T-helper 2 cell treated with Interferon-gamma antibody and Interleukin-4, amounts not matched to agents 100 ng/mL and 5 ng/mL, for 36 hours (primary cell): ENCODE measurements around the gene MYH10. TPM values are rescaled to one million over a fixed set of nuclear protein-coding genes. Genes with fewer than 3 reads are reported as not detected.
"Not testable (repeated sequence)": the region's sequence is repeated elsewhere in the genome, so short reads cannot be mapped to it uniquely, and the experiment has no call there.

Experiments
- intact Hi-C: fragments of 100-400 bp; cut with micrococcal nuclease; formaldehyde crosslinking; loops from one replicate; pipeline ENCODE4 v1.15.1; 2023
- total RNA-seq: library from RNA; stranded (reverse); gene quantifications from 2 replicates; pipeline ENCODE4 v1.2.3, GENCODE V29; 2022

The MYH10 gene
- total RNA-seq, result 8.5 and 10.0 TPM in 2 replicates

DNA sequence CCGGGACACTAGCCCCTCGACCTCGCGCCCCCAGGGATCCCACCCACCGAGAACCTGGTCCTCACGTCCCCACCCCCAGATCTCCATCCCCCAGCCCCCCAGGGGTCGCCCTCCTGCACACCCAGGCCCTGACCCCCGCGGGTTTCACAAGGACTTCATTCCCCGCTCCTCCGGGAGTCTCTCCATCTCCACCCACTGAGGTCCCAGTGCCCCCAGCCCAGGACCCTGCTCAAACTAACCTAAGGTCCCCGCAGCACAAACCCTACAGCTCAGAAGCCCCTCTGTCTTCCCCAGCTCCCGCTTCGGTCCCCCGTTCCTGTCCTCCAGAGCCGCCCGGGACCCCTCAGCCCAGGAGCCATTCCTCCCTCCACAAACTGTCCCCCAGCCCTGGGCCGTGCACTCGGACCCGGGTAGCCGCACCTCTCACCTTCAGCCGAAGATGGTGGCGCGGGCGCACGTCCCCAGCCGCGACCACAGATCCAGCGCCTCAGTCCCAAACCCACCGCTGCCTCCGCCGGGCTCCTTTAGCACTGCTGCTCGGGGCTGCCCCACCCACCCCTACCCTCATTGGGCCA is at the start of gene MYH10:
MYH10 (minus strand) TSS at position 499 of the 575 bp plus-strand sequence. CDS start 7,479 bp downstream, outside the sequence.
- intact Hi-C loops, result loop anchor here (2.0 to 5.0 kb wide), 2 partner anchors 116 to 267 kb away; no protein-coding TSS in a partner anchor

DNA sequence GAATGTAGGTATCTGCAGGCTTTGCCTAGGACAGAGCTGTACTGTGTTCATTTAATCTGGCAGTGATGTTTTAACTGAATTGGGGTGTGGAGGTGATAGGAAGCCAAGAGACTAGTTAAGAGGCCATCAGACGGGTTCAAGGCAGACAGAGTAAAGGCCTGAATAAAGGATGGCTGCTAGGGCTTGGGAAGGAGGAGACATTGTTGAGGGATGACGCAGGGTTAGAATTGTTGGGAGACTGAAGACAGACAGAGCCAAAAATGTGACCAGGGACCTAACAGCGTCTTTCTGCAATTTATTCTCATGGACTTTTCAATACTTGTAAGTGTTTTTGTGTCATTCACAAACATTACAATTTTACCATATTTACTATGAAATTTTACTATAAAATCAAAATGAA is 48.6 kb upstream of the MYH10 start:
- intact Hi-C loops, result no loop called here

DNA sequence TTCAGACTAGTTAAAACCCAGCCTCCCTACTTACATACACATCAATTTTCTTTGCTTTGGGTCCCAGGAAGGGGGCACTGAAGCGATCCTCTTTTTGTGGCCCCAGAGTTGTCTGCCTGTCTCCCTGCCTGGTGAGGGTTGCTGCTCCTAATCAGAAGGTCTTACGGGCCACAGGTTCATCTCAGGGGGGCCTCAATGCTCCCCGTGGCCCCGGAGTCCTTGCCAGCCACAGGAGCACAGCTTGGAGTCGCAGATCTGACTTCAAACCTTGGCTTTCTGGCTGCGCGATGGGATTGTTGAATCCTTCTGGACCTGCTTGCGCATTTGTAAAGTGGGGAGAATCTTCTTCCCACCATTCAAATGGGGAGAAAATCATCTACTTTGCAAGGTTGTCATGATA is 44.8 kb upstream of the MYH10 start:
- intact Hi-C loops, result no loop called here

DNA sequence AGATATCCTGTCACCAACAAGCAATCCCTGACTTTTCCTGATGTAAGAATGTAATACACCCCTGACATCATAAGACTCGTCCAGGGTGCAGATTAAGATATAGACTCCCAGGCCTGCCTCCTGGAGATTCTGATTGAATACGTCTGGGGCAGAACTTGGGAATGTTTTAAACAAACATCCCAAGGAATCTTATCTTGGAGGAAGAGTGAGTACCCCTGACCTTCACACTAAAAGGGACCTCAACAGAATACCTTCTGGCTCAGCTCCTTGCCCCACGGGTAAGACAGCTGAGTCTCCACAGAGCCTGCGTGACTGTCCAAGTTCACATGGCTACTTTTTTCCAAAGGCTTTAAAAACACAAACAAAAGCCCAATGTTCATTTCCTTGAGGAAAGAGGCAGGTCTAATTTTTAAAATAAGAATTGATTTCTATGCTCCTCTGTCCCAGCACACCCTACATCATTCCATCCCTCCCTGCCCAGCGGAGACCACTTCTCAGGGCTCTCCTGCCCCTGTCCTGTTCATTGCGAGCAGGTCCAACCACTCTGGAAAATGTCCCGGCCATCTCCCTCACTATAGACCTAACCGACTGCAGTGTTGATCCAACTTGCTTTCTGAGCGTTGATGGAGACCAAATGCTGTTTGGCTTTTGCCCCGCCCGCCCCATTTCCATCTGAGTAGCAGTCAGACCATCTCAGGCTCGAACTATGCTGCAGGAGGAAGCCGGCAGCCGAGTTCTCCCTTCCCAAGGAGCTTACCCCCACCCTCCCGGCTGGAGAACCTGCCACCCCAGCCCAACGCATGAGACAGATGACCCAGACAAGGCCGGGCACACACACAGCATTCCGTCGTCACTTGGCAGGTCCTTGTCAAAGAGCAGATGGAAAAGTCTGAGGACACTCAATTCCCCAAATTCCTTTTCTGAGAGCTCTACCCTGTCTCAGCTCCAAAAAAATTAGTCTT is 44.1 kb upstream of the MYH10 start:
- intact Hi-C loops, result no loop called here

DNA sequence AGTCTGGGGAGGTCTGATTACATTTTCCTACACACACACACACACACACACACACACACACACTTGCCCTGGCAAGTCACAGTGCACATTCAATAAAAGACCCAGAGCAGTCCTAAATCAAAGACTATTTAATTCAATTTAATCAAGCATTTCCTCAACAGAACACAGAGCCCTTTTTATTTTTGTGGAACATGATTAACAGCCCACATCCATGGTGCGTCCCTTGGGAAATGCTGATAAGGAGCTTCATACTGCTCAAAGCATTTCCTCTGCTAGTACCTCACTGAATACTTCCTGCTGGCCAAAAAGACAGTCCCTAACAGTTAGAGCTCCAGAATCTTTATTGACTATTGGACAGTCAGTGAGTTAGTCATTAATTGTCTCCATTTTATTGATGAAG is 43.1 kb upstream of the MYH10 start:
- intact Hi-C loops, result no loop called here

DNA sequence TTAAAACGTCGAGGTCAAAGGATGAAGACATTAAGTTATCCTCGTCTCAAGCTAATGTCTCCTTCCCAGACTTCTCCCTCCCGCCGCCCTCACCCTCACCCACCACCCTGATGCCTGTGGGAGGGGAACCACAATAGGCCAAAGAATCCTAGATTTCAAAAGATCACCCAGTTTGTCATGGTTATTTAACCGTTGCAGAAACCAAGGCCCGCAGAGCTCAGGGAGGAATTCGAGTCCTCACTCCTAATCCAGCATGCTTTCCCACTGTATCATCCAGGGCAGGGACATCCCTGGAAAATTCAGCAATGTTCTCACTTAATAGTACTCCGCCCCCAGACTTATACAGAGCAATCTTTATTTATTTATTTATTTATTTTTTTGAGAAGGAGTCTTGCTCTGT is 41.8 kb upstream of the MYH10 start:
- intact Hi-C loops, result no loop called here

DNA sequence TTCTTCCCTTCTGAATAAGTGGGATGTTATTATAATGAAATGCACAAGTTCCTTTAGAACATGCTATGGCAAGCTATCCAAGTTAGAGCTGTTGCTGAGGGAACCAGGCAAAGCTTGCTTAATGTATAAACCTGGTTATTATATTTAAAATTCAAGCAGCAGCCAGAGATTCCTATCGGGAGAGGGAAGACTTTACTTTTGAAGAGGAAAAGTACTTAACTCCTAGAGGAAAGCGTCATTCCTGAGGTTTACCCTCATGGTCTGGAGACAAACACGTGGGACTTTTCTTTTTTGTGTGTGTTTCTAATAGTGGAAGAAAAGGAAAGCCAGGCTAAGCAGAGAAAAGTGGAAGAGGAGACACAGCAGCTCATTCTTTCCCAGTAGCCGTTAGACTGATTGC is 39.9 kb upstream of the MYH10 start:
- intact Hi-C loops, result no loop called here

DNA sequence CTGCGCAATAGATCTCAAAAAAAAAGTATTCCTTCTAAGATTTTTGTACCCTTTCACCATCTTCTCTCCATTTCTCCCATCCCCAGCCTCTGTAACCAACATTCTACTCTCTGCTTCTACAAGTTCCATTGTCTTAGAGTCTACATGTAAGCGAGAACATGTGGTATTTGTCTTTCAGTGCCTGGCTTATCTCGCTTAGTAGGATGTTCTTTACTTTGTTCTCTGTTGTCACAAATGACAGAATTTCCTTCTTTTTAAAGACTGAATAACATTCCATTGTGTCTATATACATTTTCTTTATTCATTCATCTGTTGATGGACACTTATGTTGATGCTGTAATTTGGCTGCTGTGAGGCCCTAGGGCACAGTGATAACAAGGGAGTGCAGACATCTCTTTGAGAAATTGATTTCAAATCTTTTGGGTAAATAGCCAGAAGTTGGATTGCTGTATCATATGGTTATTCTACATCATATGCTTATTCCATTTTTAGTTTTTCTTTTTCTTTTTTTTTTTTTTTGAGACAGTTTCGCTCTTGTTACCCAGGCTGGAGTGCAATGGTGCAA is 37.7 kb upstream of the MYH10 start:
- intact Hi-C loops, result no loop called here

DNA sequence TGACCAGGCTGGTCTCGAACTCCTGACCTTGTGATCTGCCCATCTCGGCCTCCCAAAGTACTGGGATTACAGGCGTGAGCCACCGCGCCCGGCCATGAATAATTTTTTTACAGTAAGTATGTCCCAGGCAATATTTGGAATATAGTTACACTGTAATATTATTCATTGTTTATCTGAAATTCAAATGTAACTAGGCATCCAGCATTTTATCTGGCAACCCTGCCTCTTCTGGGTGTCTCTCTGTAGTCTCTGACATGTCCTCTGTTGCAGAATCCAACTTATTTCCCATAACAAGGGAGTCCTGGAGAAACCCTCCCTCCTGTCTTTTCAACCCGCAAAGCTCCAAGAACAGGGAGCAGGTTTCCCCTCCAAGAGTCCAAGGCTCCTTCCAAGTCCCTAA is 36.9 kb upstream of the MYH10 start:
- intact Hi-C loops, result no loop called here

DNA sequence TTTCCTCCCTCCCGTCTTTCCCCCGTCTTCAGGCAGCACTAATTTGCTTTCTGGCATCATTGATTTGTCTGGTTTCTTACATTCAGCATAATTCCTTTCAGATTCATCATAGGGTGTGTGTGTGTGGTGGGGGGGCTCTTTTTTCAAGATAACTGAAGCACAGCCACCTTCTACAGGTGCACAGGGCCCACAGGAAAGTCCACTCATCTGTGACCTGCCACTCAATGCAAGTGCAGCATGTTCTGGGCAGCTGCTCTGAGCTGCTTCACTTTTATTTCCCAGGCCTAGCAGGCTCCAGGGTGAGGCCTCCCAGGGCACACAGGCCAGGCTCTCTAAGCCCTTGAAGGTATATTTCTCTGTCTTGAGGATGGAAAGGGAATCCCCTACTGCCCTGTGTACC is 35.2 kb upstream of the MYH10 start:
- intact Hi-C loops, result no loop called here

DNA sequence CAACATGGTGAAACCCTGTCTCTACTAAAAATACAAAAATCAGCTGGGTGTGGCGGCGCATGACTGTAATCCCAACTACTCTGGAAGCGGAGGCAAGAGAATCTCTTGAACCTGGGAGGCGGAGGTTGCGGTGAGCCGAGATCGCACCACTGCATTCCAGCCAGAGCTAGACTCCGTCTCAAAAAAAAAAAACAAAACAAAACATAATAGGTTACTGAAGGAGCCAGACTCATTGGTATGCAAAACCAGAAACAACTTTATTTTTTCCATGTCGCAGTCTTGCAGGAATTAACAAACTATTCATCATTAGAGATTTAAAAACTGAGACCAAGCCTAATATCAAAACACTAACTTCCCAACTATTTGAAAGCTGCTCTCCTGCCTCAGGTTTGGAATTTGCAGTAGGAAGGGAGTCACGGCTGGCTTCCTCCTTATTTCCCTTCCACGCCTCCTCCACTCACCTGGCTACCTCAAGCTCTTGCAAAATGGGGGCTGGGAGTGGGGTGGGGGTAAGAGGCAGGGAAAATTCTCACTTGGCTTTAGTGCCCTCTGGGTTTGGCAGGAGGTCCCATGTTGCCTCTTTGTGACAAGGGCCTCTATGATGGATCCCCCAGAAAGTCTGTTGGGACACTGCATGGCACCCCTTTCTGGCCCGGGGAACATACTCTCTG is 34.1 kb upstream of the MYH10 start:
- intact Hi-C loops, result no loop called here

DNA sequence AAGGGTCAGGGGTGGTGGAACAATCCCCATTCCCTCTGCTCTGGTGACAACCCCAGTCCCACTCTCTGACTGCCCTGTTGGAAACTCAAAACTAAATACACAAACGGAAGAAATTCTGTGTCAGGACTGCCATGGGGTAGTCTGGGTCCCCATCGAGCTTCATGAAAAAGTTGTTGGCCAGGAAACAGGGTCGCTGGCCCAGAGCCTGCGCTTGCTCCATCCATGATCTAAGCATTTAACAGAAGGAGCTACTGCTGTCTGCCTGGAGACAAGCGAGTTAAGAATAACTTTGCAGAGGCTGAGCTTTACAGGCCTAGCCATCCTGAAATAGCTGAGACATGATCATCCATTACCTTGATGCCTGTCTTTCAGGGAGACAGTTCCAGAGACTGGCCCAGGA is 32.4 kb upstream of the MYH10 start:
- intact Hi-C loops, result no loop called here

DNA sequence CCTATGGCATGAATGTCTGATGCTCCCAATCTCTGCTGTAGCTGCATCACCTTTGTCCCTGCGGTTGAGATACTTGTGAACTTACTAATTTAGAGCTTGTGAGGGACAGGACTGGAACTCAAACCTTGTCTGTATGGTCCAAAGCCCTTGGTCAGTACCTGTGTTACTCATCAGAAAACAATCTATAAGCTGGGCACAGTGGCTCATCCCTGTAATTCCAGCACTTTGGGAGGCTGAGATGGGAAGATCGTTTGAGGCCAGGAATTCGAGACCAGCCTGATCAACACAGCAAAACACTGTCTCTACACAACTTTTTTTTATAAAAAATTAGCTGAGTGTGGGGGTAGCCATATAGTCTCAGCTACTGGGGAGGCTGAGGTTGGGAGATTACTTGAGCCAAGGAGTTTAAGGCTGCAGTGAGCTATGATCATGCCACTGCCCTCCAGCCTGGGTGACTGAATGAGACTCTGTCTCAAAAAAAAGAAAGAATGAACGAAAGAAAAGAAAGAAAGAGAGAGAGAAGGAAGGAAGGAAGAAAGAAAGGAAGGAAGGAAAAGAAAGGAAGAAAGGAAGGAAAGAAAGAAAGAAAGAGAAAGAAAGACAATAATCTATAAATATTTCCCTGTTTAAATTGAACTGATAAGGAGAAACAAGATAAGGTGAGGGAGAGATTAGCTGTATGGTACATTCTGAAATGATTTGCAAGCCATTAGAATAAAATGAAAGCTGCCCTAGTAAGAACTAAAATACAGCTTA is 31.7 kb upstream of the MYH10 start:
- intact Hi-C loops, result no loop called here

DNA sequence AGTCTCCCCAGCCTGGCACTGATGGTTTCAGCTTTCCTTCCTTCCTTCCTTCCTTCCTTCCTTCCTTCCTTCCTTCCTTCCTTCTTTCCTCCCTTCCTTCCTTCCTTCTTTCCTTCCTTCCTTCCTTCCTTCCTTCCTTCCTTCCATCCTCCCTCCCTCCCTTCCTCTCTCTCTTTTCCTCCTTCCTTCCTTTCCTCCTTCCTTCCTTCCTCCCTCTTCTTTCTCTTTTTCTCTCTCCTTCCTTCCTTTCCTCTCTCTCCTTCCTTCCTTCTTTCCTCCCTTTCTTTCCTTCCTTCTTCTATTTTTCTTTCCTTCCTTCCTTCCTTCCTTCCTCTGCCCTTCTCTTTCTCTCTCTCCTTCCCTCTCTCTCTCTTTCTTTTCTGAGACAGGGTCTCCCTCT is 30.2 kb upstream of the MYH10 start:
- intact Hi-C loops, result not testable (repeated sequence)

DNA sequence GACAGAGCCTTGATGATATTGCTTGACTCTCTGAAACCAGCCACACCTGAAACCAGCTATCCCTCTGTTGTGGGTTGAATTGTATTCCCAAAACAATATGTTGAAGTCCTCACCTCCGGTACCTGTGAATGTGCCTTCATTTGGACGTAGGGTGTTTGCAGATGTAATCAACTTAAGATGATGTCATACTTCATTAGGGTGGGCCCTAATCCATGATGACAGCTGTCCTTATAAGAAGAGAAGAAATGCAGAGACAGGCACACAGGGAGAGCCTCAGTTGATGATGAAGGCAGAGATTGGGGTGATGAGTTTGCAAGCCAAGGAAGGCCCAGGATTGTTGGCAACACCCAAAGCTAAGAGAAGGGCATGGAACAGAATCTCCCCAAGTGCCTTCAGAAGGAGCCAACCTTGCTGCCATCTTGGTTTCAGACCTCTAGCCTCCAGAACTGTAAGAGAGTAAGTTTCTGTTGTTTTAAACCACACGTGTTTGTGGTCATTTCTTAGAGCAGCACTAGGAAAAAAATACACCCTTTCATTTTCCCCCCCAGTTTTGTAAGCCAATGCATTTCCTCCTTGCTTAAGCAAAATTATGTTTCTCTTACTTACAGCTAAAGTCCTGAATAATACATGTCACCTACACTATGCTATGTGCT is 29.4 kb upstream of the MYH10 start:
- intact Hi-C loops, result no loop called here

DNA sequence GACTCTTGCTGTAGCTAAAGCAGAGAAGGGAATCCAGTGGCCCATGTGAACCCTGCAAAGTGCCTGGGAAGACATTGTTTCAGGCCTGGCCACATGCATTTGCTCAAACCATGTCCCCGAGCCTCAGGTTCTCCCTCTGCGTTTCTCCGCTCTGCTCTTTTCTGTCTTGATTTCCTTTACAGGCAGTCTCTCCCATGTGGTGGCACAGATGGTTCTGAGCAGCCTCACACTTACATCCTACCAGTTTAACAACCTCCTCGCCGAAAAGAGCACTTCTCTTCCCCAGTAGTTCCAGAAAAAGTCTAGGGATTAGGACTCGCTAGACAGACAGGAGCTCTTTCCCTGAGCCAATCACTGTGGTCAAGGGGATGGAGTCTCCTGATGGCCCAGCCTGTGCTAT is 28.3 kb upstream of the MYH10 start:
- intact Hi-C loops, result no loop called here

DNA sequence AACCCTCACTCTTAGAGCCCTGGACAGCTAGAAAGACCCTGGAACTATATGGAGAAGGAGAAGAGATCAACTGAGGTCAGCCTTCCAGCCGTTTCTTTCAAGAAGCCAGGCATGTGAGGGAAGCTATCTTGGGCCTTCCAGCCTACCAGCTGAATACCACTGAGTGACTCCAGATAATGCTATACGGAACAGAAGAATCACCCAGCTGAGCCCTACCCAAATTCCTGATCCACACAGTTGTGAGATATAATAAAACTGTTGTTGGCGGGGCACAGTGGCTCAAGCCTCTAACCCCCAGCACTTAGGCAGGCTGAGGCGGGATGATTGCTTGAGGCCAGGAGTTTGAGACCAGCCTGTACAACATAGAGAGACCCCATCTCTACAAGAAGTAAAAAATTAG is 26.2 kb upstream of the MYH10 start:
- intact Hi-C loops, result no loop called here

DNA sequence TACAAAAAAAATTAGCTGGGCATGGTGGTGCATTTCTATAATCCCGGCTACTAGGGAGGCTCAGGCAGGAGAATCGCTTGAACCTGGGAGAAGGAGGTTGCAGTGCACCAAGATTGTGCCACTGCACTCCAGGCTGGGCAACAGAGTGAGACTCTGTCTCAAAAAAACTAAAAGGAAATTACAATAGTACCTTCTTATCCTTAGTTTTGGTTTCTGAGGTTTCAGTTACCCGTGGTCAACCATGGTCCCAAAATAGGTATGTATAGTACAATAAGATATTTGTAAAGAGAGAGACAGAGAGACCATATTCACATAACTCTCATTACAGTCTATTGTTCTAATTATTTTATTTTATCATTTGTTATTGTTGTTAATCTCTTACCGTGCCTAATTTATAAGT is 24.3 kb upstream of the MYH10 start:
- intact Hi-C loops, result no loop called here

DNA sequence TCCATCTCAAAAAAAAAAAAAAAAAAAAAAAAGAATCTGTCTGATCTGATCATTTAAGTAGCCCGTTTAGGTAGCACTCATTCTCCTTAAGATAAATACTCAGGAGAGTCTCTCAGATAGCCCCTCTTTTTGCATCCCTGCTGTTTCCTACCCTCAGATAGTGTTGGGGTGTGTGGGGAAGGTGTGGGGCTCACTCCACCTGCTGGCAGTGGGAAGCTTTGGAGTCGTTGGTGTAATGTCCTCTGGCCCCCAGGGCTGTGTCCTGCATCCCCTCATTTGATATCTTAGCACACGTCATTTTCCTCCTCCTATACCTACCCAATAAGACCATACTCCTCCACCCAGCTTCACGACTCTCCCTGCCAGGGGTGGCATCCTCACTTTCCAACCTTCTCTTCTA is 20.5 kb upstream of the MYH10 start:
- intact Hi-C loops, result no loop called here

DNA sequence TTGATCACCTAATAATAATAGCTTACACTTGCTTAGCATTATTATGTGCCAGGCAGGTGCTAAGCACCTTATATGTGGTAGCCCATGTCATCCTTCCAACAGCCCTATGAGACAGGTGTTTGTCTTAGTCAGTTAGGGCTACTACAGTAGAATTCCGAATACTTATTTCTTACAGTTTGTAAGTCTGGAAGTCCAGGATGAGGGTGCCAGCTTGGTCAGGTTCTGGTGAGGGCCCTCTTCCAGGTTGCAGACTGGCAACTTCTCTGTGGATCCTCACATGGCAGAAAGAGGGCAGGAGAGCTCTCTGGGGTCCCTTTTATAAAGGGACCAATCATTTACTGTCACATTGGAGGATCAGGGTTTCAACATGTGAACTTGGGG is 19.6 kb upstream of the MYH10 start:
- intact Hi-C loops, result no loop called here
